GM12864 (cell line): ENCODE data around the gene FBN1.

ENCODE experiments used
- DNase-seq: peaks from one replicate; pipeline ENCODE4 v3.0.0-alpha.2; 2011; ENCODE audit warnings: low read depth
- H3K4me3 ChIP-seq: 2 replicates; pipeline ENCODE4 v1.5.1; 2011; ENCODE audit warnings: mild to moderate bottlenecking, low read depth, low read length, control low read depth
- TF ChIP-seq, protein P1 (sequence below): IDR thresholded peaks from 2 replicates; pipeline ENCODE4 v1.5.1; 2011; ENCODE audit warnings: low read depth, mild to moderate bottlenecking, moderate library complexity, low read length, control low read depth, inconsistent platforms; ENCODE audit errors: missing control alignments

Gene FBN1

DNA sequence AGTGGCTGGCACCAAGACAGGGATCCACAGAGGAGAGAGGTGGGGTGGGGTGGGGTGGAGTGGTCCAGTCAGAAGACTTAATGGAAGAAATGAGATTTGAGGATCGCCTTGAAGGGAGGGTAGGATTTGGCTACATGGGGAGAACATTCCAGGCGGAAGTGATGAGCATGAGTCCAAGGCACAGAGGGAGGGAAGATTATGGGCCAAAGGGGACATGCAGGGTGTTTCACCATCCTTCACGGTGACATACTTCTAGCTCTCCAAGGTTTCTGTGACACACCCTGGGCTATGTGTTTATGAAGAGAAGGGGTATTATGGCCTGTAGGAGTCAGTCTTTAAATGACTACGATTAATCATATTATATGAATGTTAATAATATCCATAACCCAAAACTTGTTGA is 7.7 kb upstream of the FBN1 start:
- no peak overlapping the region for H3K4me3 ChIP-seq
- TF ChIP-seq, protein P1, sequence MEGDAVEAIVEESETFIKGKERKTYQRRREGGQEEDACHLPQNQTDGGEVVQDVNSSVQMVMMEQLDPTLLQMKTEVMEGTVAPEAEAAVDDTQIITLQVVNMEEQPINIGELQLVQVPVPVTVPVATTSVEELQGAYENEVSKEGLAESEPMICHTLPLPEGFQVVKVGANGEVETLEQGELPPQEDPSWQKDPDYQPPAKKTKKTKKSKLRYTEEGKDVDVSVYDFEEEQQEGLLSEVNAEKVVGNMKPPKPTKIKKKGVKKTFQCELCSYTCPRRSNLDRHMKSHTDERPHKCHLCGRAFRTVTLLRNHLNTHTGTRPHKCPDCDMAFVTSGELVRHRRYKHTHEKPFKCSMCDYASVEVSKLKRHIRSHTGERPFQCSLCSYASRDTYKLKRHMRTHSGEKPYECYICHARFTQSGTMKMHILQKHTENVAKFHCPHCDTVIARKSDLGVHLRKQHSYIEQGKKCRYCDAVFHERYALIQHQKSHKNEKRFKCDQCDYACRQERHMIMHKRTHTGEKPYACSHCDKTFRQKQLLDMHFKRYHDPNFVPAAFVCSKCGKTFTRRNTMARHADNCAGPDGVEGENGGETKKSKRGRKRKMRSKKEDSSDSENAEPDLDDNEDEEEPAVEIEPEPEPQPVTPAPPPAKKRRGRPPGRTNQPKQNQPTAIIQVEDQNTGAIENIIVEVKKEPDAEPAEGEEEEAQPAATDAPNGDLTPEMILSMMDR: no peak
- DNase-seq: no peak

DNA sequence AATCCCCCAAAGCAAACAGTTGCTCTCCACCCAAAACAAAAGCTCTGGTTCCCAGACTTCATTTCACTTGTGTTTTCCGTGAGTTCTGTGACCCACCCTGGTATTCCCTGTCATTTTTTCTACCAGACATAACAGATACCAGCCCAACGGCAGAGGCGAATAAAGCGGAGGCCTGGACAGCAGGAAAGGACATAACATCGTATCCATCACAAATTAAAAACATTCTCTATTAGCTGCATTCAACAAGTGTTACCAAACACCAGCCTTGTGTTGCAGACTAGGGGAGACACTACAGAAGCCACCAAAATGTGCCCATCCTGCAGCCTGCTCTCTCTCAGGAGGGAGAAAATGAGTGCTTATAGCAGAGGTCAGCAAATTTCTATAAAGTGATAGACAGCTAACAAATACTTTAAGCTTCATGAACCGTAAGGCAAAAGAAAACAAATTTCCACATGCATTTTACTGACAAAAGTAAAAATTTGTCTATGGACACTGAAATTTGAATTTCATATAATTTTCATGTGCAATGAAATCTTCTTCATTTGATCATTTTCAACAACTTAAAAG is 7.1 kb upstream of the FBN1 start:
- no peak for DNase-seq
- no peak overlapping the region for H3K4me3 ChIP-seq
- TF ChIP-seq, protein P1: no peak

DNA sequence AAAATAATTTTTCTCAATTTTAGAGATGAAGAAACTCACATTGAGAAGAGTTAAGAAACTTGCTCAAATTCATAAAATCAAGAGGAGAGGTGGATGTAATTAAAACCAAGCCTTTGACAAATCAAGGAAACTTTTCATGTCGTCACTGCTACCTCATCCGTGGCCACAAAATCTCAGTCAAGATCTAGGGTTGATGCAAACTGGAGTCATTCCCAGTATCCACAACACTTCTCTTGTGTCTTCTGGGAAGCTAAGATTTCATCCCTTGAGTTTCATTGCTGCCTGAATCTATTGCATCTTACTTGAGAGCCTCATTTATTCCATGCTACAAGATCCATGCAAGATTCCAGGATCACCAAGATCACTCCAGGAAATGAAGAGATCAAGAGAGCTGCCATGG is 5.4 kb upstream of the FBN1 start:
- TF ChIP-seq, protein P1: no peak
- H3K4me3 ChIP-seq: no peak overlapping the region
- no peak for DNase-seq

DNA sequence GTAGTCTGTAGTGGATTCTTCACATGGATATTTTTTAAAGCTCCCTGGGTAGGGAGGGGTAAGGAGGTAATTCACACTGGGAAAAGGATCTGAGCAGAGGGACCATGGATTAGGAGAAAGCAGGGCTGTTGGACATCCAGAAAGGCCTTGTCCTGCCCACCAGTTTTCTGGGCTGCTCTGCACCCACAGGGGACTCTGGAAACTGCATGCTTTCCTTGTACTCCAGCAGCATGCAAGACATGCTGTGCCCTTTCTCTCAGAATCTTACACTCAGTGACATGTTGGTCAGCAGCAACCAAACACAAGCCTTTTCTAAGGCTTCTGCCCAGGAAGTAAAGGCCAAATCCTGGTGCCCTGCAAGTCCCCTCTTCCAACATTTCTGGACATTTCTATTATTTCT is 2.5 kb upstream of the FBN1 start:
- TF ChIP-seq, protein P1: peak; percentile 41
- no peak overlapping the region for H3K4me3 ChIP-seq
- DNase-seq: no peak

DNA sequence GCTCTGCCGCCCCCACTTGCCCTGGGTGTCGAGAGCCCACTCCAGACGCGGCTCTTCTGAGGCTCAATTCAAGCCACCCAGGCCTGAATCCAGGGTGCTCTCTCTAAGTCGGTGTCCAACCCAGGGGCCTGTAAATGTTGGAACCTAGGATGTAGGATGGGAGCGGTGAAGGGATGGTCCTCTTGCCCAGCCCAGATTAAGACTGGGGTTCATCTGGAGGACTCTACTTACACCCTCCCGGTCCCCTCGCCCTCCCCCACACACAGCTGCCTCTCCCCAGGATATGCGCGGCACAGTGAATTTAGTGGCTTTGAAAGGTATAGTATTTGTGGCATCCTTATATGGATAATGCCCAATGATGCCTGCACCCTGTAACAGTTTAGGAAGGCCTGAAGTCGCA is 822 bp upstream of the FBN1 start:
- peak overlapping the region; percentile 84 for H3K4me3 ChIP-seq
- TF ChIP-seq, protein P1: no peak
- no peak for DNase-seq

DNA sequence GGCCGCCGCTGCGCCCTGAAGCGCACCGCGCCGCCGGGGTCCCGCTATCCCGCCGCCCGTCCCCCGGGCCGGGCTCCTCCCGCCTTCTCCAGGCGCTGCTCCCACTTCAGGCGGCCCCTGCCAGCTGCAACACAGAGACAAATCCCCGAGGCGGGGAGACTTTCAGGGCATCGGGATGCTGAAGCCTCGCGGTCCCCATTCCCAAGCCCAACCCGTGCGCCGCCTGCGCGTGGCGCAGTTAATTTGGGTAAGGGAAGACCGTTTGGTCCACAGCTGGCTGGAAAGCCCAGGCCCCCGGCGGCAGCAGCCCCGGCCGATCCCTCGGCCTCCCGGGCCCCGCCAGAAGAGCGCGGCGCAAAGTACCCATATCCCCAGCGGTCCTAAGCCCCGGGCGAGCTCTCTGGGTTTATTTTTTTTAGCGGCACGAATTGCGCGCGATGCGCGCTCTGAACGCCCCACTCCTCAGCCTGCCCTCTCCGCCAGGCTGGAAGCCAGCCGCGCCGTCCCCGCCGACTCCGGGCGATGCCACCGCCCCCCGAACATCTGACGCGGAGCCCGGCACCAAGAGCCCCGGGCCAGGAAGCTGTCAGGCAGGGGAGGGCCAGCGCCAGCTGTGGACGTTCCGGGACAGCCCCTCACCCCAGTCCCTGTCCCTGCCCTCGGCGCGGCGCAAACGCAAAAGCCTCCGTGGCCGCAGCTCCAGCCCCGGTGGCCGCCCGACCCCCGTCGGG is 517 bp downstream of the FBN1 start:
- H3K4me3 ChIP-seq: peak overlapping the region; percentile 84
- TF ChIP-seq, protein P1: no peak
- DNase-seq: no peak

DNA sequence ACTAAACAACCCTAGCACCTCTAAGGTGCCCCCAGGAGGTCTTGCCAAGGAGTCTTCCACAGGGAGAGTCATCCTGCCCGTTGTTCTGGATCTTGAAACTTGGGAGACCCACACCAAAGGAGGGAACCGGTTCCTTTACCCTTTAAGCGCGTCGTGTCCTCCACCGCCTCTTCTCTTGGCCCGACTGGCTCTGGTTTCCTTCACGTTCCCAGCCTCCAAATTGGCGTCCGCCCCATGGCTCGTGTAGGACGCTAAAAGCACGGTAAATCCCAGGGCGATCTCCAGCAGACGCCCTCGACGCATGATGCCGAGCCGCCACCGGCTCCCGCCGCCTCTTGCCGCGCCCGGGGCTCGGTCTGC is 1.1 kb downstream of the FBN1 start:
- TF ChIP-seq, protein P1: no peak
- no peak for DNase-seq
- peak overlapping the region; percentile 84 for H3K4me3 ChIP-seq
